ENCODE results near the gene TTLL11.

Gene TTLL11

GRCh38 chr9:122107291-122107805, 14.2 kb upstream of the TTLL11 start:
- DNase-seq: no peak

GRCh38 chr9:122106576-122106975, 13.5 kb upstream of the TTLL11 start:
- DNase-seq: no peak

GRCh38 chr9:122103985-122104384, 10.9 kb upstream of the TTLL11 start:
- DNase-seq: no peak

GRCh38 chr9:122102156-122102555, 9.0 kb upstream of the TTLL11 start:
- DNase-seq: no peak

- no peak for DNase-seq
Measured at GRCh38 chr9:122100756-122101155, 7.6 kb upstream of the TTLL11 start.

- DNase-seq: peak; percentile 70
Measured at GRCh38 chr9:122099271-122099869, 6.3 kb upstream of the TTLL11 start.

GRCh38 chr9:122097679-122098315, 4.7 kb upstream of the TTLL11 start:
- DNase-seq: no peak

GRCh38 chr9:122096620-122097415, 3.7 kb upstream of the TTLL11 start:
- no peak for DNase-seq

- peak; percentile 40 for DNase-seq
Measured at GRCh38 chr9:122095010-122095767, 2.1 kb upstream of the TTLL11 start.

GRCh38 chr9:122091682-122092592, 1.2 kb downstream of the TTLL11 start:
- DNase-seq: no peak

- no peak for DNase-seq
Measured at GRCh38 chr9:122090981-122091380, 2.1 kb downstream of the TTLL11 start.

GRCh38 chr9:122090287-122090883, 2.7 kb downstream of the TTLL11 start:
- DNase-seq: no peak

- DNase-seq: no peak
Measured at GRCh38 chr9:122088880-122089706, 4.0 kb downstream of the TTLL11 start.

- DNase-seq: no peak
Measured at GRCh38 chr9:122087406-122088200, 5.5 kb downstream of the TTLL11 start.

GRCh38 chr9:122086873-122087272, 6.2 kb downstream of the TTLL11 start:
- no peak for DNase-seq

- DNase-seq: no peak
Measured at GRCh38 chr9:122085260-122085659, 7.8 kb downstream of the TTLL11 start.

GRCh38 chr9:122084026-122084675, 9.0 kb downstream of the TTLL11 start:
- no peak for DNase-seq

- no peak for DNase-seq
Measured at GRCh38 chr9:122080986-122081385, 12.1 kb downstream of the TTLL11 start.

- no peak for DNase-seq
Measured at GRCh38 chr9:122078557-122078956, 14.6 kb downstream of the TTLL11 start.

All from fibroblast of skin of abdomen (primary cell).